ENCODE measurements around the gene ADK.

- no peak for TF ChIP-seq CHD1 (IDR thresholded peaks at IDR 0.05; ENCODE audit: low read depth, low read length)
- no peak for TF ChIP-seq MAZ (IDR thresholded peaks at IDR 0.05; ENCODE audit: borderline replicate concordance, low read depth, low read length)
- no peak for TF ChIP-seq RAD21 (IDR thresholded peaks at IDR 0.05; ENCODE audit: low read length)
- TF ChIP-seq CTCF (conservative IDR thresholded peaks at IDR 0.05; ENCODE audit: low read depth, low read length), result no peak
- no peak for TF ChIP-seq POLR2A (IDR thresholded peaks at IDR 0.05; ENCODE audit: low read depth, low read length)
- no peak for TF ChIP-seq FOS (IDR thresholded peaks at IDR 0.05; ENCODE audit: low read depth, low read length)
- TF ChIP-seq USF2 (IDR thresholded peaks at IDR 0.05; ENCODE audit: low read depth, low read length), result no peak
- no peak for TF ChIP-seq RFX5 (IDR thresholded peaks at IDR 0.05; ENCODE audit: low read depth, low read length)
- TF ChIP-seq RCOR1 (IDR thresholded peaks at IDR 0.05; ENCODE audit: insufficient replicate concordance, low read length), result no peak
- no peak for TF ChIP-seq MAFK (IDR thresholded peaks at IDR 0.05; ENCODE audit: low read depth, low read length)
- no peak for TF ChIP-seq MXI1 (IDR thresholded peaks at IDR 0.05; ENCODE audit: borderline replicate concordance, low read depth, low read length)
- no peak for TF ChIP-seq NFE2L2 (IDR thresholded peaks at IDR 0.05; ENCODE audit: low read depth, low read length)
- no peak for TF ChIP-seq CEBPB (IDR thresholded peaks at IDR 0.05; ENCODE audit: low read depth, low read length)
Observed at GRCh38 chr10:74576586-74576985, 425.6 kb downstream of the ADK start.

All from IMR-90 (cell line).